ENCODE results near the gene PPP2R5D.

DNA sequence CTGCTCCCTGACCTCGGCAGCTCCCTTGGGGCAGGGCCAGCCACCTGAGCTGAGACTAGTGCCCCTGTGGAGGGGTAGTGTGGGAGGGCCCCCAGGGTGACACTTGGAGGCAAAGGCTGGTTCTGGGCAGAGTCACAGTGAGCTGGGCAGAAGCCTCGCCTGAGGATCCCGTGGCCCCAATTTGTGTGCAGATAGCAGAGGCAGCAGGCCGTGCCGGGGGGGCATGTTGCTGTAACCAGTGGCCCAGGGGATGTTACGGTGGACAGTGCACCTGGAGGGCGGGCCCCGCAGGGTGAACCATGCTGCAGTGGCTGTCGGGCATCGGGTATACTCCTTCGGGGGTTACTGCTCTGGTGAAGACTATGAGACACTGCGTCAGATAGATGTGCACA is 32.6 kb downstream of the PPP2R5D start:
- no peak for TF ChIP-seq CTCF (conservative IDR thresholded peaks at IDR 0.05)
- TF ChIP-seq ZFX (IDR thresholded peaks at IDR 0.05): no peak
